A549 (cell line): ENCODE measurements around the gene MYH16. TPM values are rescaled to one million over a fixed set of nuclear protein-coding genes. Genes with fewer than 3 reads are reported as not detected.

Experiments used
- ATAC-seq, 2 experiments: fragments of 200-7000 bp in 1 of 2; fragments of >200 bp in 1 of 2; cut with Nextera tagmentation in 1 of 2; cut with Tn5 transposase in 1 of 2; 3 replicates each; pipeline versions ENCODE4 v1.8.0 to v1.9.1; 2018 to 2020; ENCODE audit warnings: mild to moderate bottlenecking in 1 of 2, moderate library complexity in 1 of 2
- CTCF ChIA-PET: fragments of 300-600 bp; sonication (Branson Sonifier 250); formaldehyde crosslinking; extraction: SDS; loops from one replicate; lab custom pipeline; 2021; ENCODE audit warnings: antibody characterized with exemption, inconsistent platforms; lab: Yijun Ruan, JAX
- POLR2A ChIA-PET: fragments of 350-600 bp; formaldehyde crosslinking; extraction: SDS; loops from one replicate; lab custom pipeline; 2021; ENCODE audit warnings: antibody characterized with exemption, inconsistent platforms; lab: Yijun Ruan, JAX
- DNase-seq, 2 experiments: peaks; one replicate each; pipeline versions ENCODE4 v3.0.0 to v3.0.0-alpha.2; 2011 to 2016; ENCODE audit warnings: low read depth in 1 of 2, low spot score in 1 of 2
- FAIRE-seq: peaks from 2 replicates; lab custom pipeline; 2011; peaks lifted over from hg19 to GRCh38; lab: Jason Lieb, UNC
- H3K27ac ChIP-seq, 2 experiments: fragments of >200 bp; sonication (Bioruptor Twin); formaldehyde crosslinking; 3 replicates each; pipeline ENCODE4 v1.5.1; 2016 to 2017
- H3K4me1 ChIP-seq: fragments of >200 bp; sonication (Bioruptor Twin); formaldehyde crosslinking; 3 replicates; pipeline ENCODE4 v1.6.1; 2016
- H3K4me2 ChIP-seq: fragments of >200 bp; sonication (Bioruptor Twin); formaldehyde crosslinking; 3 replicates; pipeline ENCODE4 v1.6.1; 2016
- H3K4me3 ChIP-seq: fragments of >200 bp; sonication (Bioruptor Twin); formaldehyde crosslinking; 3 replicates; pipeline ENCODE4 v1.5.1; 2016
- H3K9me3 ChIP-seq: fragments of >200 bp; sonication (Bioruptor Twin); formaldehyde crosslinking; 3 replicates; pipeline ENCODE4 v1.6.1; 2016
- BCL3 ChIP-seq: fragments of >200 bp; sonication (Bioruptor Twin); formaldehyde crosslinking; IDR thresholded peaks from 3 replicates; pipeline ENCODE4 v1.6.1; 2016
- CBX2 ChIP-seq: fragments of 200-600 bp; sonication (generic); IDR thresholded peaks from 2 replicates; pipeline ENCODE4 v1.6.1; 2016; ENCODE audit warnings: low read depth, mild to moderate bottlenecking, borderline replicate concordance
- CBX8 ChIP-seq: fragments of 200-600 bp; sonication (generic); IDR thresholded peaks from 2 replicates; pipeline ENCODE4 v1.6.1; 2016
- CEBPB ChIP-seq, 2 experiments: fragments of >200 bp in 1 of 2; sonication (Bioruptor Twin) in 1 of 2; formaldehyde crosslinking in 1 of 2; IDR thresholded peaks; 2 replicates each; pipeline ENCODE4 v1.6.1; 2012 to 2016
- EHF ChIP-seq: fragments of 250-450 bp; sonication (Bioruptor Pico); IDR thresholded peaks from 2 replicates; pipeline ENCODE4 v1.5.0; 2020; ENCODE audit warnings: mild to moderate bottlenecking
- FOXS1 ChIP-seq: fragments of 250-450 bp; sonication (Bioruptor Pico); IDR thresholded peaks from 2 replicates; pipeline ENCODE4 v1.5.0; 2020; ENCODE audit warnings: mild to moderate bottlenecking, moderate library complexity
- GATA3 ChIP-seq: IDR thresholded peaks from 2 replicates; pipeline ENCODE4 v1.6.1; 2012; ENCODE audit warnings: borderline replicate concordance
- HMGXB4 ChIP-seq: fragments of 250-450 bp; sonication (Bioruptor Pico); IDR thresholded peaks from 2 replicates; pipeline ENCODE4 v1.5.0; 2021; ENCODE audit warnings: mild to moderate bottlenecking, moderate library complexity, borderline replicate concordance
- HOXA7 ChIP-seq: fragments of 250-450 bp; sonication (Bioruptor Pico); IDR thresholded peaks from 2 replicates; pipeline ENCODE4 v1.5.0; 2020; ENCODE audit warnings: mild to moderate bottlenecking, moderate library complexity
- MAX ChIP-seq: IDR thresholded peaks from 2 replicates; pipeline ENCODE4 v1.6.1; 2012
- MAZ ChIP-seq: fragments of 150-350 bp; IDR thresholded peaks from 2 replicates; pipeline ENCODE4 v1.6.1; 2014; ENCODE audit warnings: antibody characterized with exemption, low read depth, low read length, borderline replicate concordance
- MYC ChIP-seq: IDR thresholded peaks from 2 replicates; pipeline ENCODE4 v1.6.1; 2012; ENCODE audit warnings: mild to moderate bottlenecking, inconsistent platforms, low read length, improper control_type of control experiment, borderline replicate concordance
- PHF8 ChIP-seq: fragments of 200-600 bp; sonication (generic); IDR thresholded peaks from 2 replicates; pipeline ENCODE4 v1.6.1; 2016; ENCODE audit warnings: low read depth, mild to moderate bottlenecking, antibody characterized with exemption, moderate library complexity, borderline replicate concordance
- POLR2AphosphoS2 ChIP-seq: conservative IDR thresholded peaks from 2 replicates; pipeline ENCODE4 v1.6.1; 2012; ENCODE audit warnings: low read length, improper control_type of control experiment, inconsistent platforms
- RAD21 ChIP-seq, 2 experiments: fragments of >200 bp in 1 of 2; sonication (Bioruptor Twin) in 1 of 2; formaldehyde crosslinking in 1 of 2; IDR thresholded peaks in 1 of 2; conservative IDR thresholded peaks in 1 of 2; 2 replicates in 1 of 2; 3 replicates in 1 of 2; pipeline ENCODE4 v1.6.1; 2012 to 2018; ENCODE audit warnings: inconsistent platforms in 1 of 2
- RCOR1 ChIP-seq: fragments of 150-350 bp; IDR thresholded peaks from 2 replicates; pipeline ENCODE4 v1.6.1; 2014; ENCODE audit warnings: antibody characterized with exemption, low read length, low read depth
- RNF2 ChIP-seq: fragments of 200-600 bp; sonication (generic); IDR thresholded peaks from 2 replicates; pipeline ENCODE4 v1.6.1; 2016; ENCODE audit warnings: low read depth, mild to moderate bottlenecking, antibody characterized with exemption, moderate library complexity, borderline replicate concordance
- SMC3 ChIP-seq: fragments of >200 bp; sonication (Bioruptor Twin); formaldehyde crosslinking; IDR thresholded peaks from 3 replicates; pipeline ENCODE4 v1.6.1; 2018; ENCODE audit warnings: inconsistent platforms
- SREBF2 ChIP-seq: fragments of 450-650 bp; IDR thresholded peaks from 2 replicates; pipeline ENCODE4 v1.6.1; 2014; ENCODE audit warnings: mild to moderate bottlenecking, moderate library complexity
- ZC3H11A ChIP-seq: fragments of 450-650 bp; IDR thresholded peaks from 2 replicates; pipeline ENCODE4 v1.6.1; 2014; ENCODE audit warnings: antibody characterized with exemption, mild to moderate bottlenecking
- ZSCAN20 ChIP-seq: fragments of 250-450 bp; sonication (Bioruptor Pico); IDR thresholded peaks from 2 replicates; pipeline ENCODE4 v1.8.0; 2022; ENCODE audit warnings: mild to moderate bottlenecking, moderate library complexity
- WGBS: methylation state at CpG from one replicate; pipeline ENCODE4 v1.1.6; 2017; ENCODE audit errors: missing lambda C conversion rate; 5-methylcytosine and 5-hydroxymethylcytosine counted together
- polyA plus RNA-seq, 4 experiments: library from polyadenylated mRNA; depleted of rRNA in 3 of 4; stranded (reverse); fragments of >200 nt; fragmentation: RNase III in 1 of 4; extraction: RNeasy Plus Mini Kit Qiagen cat#74134 plus additional on column Dnase treatment in 1 of 4; gene quantifications; 2 replicates in 3 of 4; 3 replicates in 1 of 4; pipeline ENCODE4 v1.2.3, GENCODE V29; 2011 to 2017
- TF ChIP-seq, protein P1 (sequence below): fragments of 150-350 bp; IDR thresholded peaks from 2 replicates; pipeline ENCODE4 v1.6.1; 2014; ENCODE audit warnings: low read depth, mild to moderate bottlenecking, low read length

MYH16 gene
- polyA plus RNA-seq, 2 of the 4 experiments (the other 2 are of a cell fraction) = 0.28 to 0.31 TPM

- FAIRE-seq (no peak), ATAC-seq (no peak), DNase-seq (no peak)
- TF ChIP-seq CBX8 = no peak
- no peak for TF ChIP-seq RNF2
- TF ChIP-seq, protein P1, sequence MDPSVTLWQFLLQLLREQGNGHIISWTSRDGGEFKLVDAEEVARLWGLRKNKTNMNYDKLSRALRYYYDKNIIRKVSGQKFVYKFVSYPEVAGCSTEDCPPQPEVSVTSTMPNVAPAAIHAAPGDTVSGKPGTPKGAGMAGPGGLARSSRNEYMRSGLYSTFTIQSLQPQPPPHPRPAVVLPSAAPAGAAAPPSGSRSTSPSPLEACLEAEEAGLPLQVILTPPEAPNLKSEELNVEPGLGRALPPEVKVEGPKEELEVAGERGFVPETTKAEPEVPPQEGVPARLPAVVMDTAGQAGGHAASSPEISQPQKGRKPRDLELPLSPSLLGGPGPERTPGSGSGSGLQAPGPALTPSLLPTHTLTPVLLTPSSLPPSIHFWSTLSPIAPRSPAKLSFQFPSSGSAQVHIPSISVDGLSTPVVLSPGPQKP = no peak
- TF ChIP-seq MAZ = no peak
- no peak for TF ChIP-seq RAD21 (conservative IDR thresholded peaks at IDR 0.05 in 1 of 2, IDR thresholded peaks at IDR 0.05 in 1 of 2)
- TF ChIP-seq CBX2 = no peak
- no peak for TF ChIP-seq PHF8
- TF ChIP-seq FOXS1 (CRISPR knock-in tag) = no peak
- TF ChIP-seq MAX = no peak
- TF ChIP-seq CEBPB (IDR thresholded peaks at IDR 0.05) = no peak
- no peak for TF ChIP-seq BCL3
- no peak for TF ChIP-seq POLR2AphosphoS2
- no peak for TF ChIP-seq SREBF2
- no peak for TF ChIP-seq ZSCAN20 (CRISPR knock-in tag)
- TF ChIP-seq HOXA7 (CRISPR knock-in tag) = no peak
- no peak for TF ChIP-seq EHF
- TF ChIP-seq MYC = no peak
- TF ChIP-seq RCOR1 = no peak
- 78% methylated on average over 4 of the region's 4 CpGs for WGBS
- CTCF ChIA-PET = interaction anchor here (0.8 to 1.1 kb wide), 2 partner anchors 15 to 54 kb away, joined by 3 read pairs; no protein-coding TSS in a partner anchor
- Histone ChIP-seq H3K4me2 (no peak overlapping the region), H3K9me3 (no peaks in the 10 kb centered on the region), H3K27ac (no peak overlapping the region), H3K4me3 (no peak overlapping the region), H3K4me1 (no peaks in the 10 kb centered on the region)
- POLR2A ChIA-PET = no interaction called here
These were observed 17.2 kb upstream of the MYH16 start for GRCh38 chr7:99255463-99255862.

- Histone ChIP-seq H3K9me3 (no peaks in the 10 kb centered on the region), H3K4me1 (no peaks in the 10 kb centered on the region), H3K4me3 (no peak overlapping the region), H3K4me2 (no peak overlapping the region), H3K27ac (no peak overlapping the region)
- DNase-seq (no peak), FAIRE-seq (no peak), ATAC-seq (no peak)
- POLR2A ChIA-PET = interaction anchor here (1.1 kb wide), 1 partner anchor 112 kb away, joined by 3 read pairs; no protein-coding TSS in a partner anchor
- WGBS = 85% methylated on average over 10 of the region's 10 CpGs
- CTCF ChIA-PET = no interaction called here
- TF ChIP-seq HOXA7 (CRISPR knock-in tag) (no peak), BCL3 (no peak), GATA3 (no peak), SMC3 (no peak), ZC3H11A (no peak), HMGXB4 (CRISPR knock-in tag) (no peak), MAX (no peak)
- TF ChIP-seq, protein P1 = no peak
These were observed 15.6 kb upstream of the MYH16 start for GRCh38 chr7:99257065-99257464.
